OCI-M2 (cell line): Measurements from ENCODE around the gene SLC22A9.

ENCODE experiments used
- DNase-seq: peaks from one replicate; lab custom pipeline; 2025; ENCODE audit not compliant: unreplicated experiment; lab: John Stamatoyannopoulos, UW

The SLC22A9 gene

DNA sequence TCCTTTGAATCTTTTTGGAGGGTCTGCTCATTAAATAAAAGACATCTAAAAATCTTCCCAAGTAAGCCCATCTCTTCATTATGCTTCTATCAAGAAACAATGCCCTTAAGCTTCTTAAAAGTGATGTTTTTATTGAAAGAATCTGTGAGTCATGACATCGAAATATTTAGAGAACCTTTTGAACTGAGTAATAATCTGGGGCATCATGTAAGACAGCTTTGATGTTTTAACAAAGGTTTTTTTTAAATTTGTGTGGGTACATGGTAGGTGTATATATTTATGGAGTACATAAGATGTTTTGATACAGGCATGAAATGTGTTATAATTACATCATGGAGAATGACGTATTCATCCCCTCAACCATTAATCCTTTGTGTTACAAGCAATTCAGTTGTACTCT lies 74.6 kb downstream of the SLC22A9 start:
- DNase-seq, result no peak

DNA sequence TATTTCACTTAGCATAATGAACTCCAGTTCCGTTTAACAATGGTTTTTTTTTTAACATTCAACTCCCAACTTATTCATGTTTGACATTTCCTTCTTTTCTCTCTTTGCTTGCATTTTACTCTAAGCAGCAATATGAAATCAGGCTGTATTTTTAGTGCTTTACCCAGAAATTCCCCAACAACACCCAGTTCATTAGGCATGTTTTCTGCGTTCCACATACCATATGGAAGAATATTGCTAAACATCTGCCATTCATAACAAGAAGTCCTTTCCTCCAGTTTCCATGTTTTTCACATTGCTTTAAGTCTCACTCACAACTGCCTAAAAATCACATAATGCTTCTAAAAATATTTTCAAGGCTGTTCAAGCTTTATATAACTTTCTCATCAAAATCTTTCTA lies 75.5 kb downstream of the SLC22A9 start:
- no peak for DNase-seq

DNA sequence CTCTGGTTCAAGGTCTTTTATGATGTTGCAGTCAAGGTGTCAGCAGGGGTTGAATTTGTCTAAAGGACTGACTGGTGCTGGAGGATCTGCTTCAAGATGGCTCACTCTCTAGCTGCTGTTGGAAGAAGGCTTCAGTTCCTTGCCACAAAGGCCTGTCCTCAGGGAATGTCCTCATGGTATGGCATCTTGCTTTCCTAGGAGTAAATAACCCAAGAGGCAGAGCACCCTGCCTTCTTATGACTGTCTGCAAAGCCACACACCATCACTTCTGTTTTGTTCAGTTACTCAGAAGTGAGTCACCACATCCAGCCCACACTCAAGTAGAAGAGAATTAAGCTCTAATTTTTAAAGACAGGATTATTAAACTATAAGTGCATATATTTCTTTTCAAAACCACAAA lies 76.1 kb downstream of the SLC22A9 start:
- DNase-seq, result no peak

DNA sequence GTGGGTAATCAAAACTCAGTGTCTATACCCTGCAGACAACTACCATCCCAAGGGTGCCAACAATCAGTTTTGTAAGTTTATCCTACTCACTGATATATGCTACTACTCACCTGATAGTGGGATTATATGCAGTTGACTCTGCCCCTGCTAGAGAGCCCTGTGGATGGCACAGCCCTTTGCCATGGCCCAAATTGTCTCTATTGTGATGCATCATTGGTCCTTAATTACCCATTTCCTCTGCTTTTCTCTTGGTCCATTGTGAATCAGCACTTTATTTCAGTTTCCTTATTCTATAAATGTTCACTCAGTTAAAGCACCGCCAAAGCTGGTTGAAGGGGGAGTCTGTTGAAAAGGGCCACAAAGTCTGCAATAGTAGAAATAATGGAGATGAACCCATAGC lies 79.1 kb downstream of the SLC22A9 start:
- no peak for DNase-seq

DNA sequence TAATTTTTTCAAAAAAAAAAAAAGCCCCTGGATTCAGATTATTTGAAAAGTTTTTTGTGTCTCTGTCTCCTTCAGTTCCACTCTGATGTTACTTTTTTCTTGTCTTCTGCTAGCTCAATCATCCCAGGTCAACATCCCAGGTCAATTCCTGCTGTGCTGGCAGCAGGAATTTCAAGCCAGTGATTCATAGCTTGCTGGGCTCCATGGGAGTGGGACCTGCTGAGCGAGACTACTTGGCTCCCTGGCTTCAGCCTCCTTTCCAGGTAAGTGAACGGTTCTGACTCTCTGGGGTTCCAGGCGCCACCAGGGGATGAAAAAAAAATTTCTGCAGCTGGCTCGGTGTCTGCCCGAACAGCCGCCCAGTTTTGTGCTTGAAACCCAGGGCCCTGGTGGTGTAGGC lies 90.0 kb downstream of the SLC22A9 start:
- no peak for DNase-seq
